Erythroblast (primary cell): ENCODE results near the gene POLR2H.

Experiments used
- DNase-seq, 2 experiments: peaks; one replicate each; lab custom pipeline; 2025; lab: John Stamatoyannopoulos, UW
- GATA1 ChIP-seq: IDR thresholded peaks from 2 replicates; pipeline ENCODE4 v1.6.1; 2011; ENCODE audit warnings: low read depth, mild to moderate bottlenecking, control low read depth, low read length, moderate library complexity
- POLR2A ChIP-seq: IDR thresholded peaks from 2 replicates; pipeline ENCODE4 v1.6.1; 2011; ENCODE audit warnings: mild to moderate bottlenecking, low read length

Gene POLR2H

GRCh38 chr3:184387174-184387714, 25.7 kb downstream of the POLR2H start:
- no peak for TF ChIP-seq POLR2A
- TF ChIP-seq GATA1 = no peak

GRCh38 chr3:184388164-184388935, 26.8 kb downstream of the POLR2H start:
- no peak for DNase-seq
- TF ChIP-seq GATA1 = no peak
- TF ChIP-seq POLR2A = no peak

More at GRCh38 chr3:184387174-184387714, 25.7 kb downstream of the POLR2H start:
- no peak for DNase-seq

GRCh38 chr3:184388936-184389230, 27.4 kb downstream of the POLR2H start:
- TF ChIP-seq GATA1 = no peak
- no peak for TF ChIP-seq POLR2A
- DNase-seq = no peak

GRCh38 chr3:184389384-184389783, 27.9 kb downstream of the POLR2H start:
- TF ChIP-seq GATA1 (no peak), POLR2A (no peak)
- DNase-seq = no peak

- TF ChIP-seq POLR2A (no peak), GATA1 (no peak)
- no peak for DNase-seq
Observed at GRCh38 chr3:184389935-184390528, 28.5 kb downstream of the POLR2H start.

- TF ChIP-seq GATA1 = no peak
- no peak for TF ChIP-seq POLR2A
- DNase-seq = no peak
Observed at GRCh38 chr3:184391266-184391665, 29.8 kb downstream of the POLR2H start.

- TF ChIP-seq POLR2A (no peak), GATA1 (no peak)
- no peak for DNase-seq
Observed at GRCh38 chr3:184395320-184395660, 33.8 kb downstream of the POLR2H start.

- DNase-seq = no peak
- TF ChIP-seq POLR2A (no peak), GATA1 (no peak)
Observed at GRCh38 chr3:184399410-184399809, 37.9 kb downstream of the POLR2H start.

- DNase-seq = no peak
- TF ChIP-seq GATA1 (no peak), POLR2A (no peak)
Observed at GRCh38 chr3:184405075-184406030, 43.8 kb downstream of the POLR2H start.

- TF ChIP-seq POLR2A (no peak), GATA1 (no peak)
- no peak for DNase-seq
Observed at GRCh38 chr3:184409331-184409926, 47.9 kb downstream of the POLR2H start.

GRCh38 chr3:184409946-184410500, 48.5 kb downstream of the POLR2H start:
- no peak for DNase-seq
- no peak for TF ChIP-seq GATA1
- TF ChIP-seq POLR2A = no peak

GRCh38 chr3:184414418-184415202, 53.1 kb downstream of the POLR2H start:
- DNase-seq = no peak
- TF ChIP-seq POLR2A (no peak), GATA1 (no peak)
